Cortex of kidney (tissue), 1 donor: ENCODE measurements around the gene TMEM25.
"Not testable (repeated sequence)": the region's sequence is repeated elsewhere in the genome, so short reads cannot be mapped to it uniquely, and the experiment has no call there.

Experiments used
- DNase-seq: peaks from one replicate; lab custom pipeline; 2025; lab: John Stamatoyannopoulos, UW

TMEM25 gene

DNA sequence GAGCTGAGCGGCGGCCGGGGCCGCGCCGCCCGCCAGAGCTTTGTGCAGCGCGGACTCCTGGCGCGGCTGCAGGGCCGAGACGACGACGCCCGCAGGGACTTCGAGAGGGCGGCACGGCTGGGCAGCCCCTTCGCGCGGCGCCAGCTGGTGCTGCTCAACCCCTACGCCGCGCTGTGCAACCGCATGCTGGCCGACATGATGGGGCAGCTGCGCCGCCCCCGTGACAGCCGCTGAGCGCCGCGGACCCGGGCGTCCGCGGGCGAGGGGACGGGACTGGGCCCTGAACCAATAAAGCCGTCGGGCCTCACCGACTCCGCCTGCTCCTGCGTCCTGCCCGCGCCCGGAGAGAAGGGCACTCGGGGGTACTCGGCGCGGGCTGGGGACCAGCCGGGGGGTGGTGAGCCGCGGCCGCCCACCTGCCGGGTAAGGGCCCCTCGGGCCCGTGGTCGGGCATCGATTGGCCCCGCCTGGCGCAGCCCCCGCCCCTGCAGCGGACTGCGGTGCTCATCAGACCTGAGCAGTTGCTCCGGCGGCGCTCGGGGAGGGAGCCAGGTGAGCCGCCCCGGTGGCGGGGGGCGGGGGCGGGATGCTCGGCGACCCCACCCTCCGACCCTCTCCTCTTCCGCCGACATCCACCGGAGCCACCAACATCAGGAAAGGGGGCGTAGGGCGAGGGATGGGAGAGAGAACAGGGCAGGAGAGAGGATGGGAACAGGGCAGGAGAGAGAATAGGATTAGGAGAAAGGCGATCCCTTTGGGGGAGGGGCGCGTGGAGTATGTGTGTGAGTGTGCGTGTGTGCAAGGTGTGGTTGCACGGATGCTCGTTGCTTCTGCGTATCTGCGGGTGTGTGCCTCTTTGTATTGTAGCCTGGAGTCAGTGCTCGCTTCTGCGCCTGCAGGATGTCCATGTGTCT is at the start of gene TMEM25:
TMEM25 (plus strand) TSS at position 510 of the 914 bp plus-strand sequence. CDS start 610 bp downstream, outside the sequence.
- DNase-seq, result no peak

DNA sequence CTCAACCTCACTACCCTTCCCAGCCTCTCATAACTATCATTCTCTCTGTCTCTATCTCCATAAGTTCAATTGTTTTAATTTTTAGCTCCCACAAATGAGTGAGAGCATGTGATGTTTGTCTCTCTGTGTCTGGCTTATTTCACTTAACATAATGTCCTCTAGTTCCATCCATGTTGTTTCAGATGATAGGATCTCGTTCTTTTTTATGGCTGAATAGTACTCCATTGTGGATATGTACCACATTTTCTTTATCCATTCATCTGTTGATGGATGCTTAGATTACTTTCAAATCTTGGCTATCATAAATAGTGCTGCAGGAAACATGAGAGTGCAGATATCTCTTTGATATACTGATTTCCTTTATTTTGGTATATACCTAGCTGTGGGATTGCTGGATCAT is 49.8 kb upstream of the TMEM25 start:
- not testable (repeated sequence) for DNase-seq

DNA sequence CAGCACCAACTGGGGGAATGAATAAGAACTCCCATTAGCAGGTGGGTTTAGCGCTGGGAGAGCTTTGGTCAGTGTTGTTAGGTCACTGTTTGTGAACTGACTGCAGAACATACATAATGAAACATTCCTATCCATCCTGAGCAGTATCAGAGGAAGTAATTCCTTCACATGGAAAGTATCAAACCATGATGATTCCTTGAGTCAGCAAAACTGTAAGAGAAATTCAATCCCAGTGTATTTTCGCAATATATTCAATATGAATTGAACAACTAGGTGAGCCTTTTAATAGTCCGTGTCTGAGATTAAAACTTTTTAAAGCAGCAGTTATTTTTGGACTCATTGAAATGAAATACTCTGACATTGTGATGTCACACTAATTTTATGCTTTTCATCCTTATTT is 46.6 kb upstream of the TMEM25 start:
- DNase-seq, result no peak

DNA sequence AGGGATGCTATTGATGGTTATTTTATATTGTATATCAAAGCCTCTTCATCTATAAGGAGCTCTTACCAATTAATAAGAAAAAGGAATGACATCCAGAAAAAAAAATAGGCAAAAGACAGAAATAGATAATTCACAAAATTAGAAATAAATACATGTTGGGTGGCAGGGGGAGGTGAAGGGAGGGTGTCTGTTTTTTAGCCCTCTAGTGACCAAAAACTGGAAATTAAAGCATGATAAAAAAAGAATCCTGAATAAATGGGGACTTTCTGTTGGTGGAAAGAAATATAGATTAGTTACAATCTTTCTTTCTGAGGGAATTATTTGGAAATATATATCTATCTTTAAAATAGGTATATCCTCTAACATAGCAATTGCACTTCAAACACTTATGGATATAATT is 45.7 kb upstream of the TMEM25 start:
- DNase-seq, result no peak

DNA sequence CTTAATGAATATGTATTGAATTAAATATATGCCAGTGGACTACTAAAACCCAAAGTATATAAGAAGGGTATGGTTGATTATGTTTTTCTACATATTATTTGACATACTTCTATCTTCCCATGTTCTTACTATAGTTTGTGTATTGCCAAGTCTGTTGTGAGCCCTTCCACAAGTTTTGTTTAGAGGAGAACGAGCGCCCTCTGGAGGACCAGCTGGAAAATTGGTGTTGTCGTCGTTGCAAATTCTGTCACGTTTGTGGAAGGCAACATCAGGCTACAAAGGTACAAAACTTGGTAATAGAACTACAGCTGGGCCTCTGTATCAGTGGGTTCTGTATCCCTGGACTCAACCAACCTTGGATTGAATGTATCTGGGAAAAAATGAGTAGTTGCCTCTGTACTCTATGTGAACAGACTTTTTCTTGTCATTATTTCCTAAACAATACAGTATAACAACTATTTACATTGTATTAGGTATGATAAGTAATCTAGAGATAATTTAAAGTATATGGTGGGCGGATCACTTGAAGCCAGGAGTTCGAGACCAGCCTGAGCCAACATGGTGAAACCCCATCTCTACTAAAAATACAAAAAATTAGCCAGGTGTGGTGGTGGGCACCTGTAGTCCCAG is 42.4 kb upstream of the TMEM25 start:
- DNase-seq, result no peak

DNA sequence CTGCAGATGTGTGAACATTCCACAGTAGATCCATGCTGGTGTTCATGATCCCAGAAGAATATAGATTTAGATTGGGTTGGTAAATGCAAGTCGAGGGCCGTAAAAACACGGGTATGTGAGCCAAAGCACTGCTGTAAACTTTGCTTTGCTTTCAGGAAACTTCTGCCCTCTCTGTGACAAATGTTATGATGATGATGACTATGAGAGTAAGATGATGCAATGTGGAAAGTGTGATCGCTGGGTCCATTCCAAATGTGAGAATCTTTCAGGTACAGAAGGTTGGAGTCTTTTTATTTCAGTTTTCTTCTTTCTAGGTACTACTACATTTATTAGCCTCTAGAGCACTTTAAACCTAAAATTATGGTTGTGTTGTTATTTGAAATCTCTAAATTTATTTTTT is 40.0 kb upstream of the TMEM25 start:
- DNase-seq, result no peak

DNA sequence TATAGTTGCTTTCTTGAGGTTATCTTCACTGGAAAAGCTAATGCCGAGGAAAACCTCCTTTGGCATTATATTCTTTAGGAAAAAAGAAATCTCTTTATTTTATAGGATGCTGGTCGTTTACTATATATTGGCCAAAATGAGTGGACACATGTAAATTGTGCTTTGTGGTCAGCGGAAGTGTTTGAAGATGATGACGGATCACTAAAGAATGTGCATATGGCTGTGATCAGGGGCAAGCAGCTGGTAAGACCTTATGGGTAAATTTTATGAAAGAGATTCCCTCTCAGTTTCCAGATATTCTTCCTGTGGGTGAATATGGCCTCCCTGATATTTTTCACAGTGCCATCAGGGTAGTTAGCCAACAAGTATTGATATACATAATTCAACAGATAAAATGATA is 33.2 kb upstream of the TMEM25 start:
- DNase-seq, result no peak

DNA sequence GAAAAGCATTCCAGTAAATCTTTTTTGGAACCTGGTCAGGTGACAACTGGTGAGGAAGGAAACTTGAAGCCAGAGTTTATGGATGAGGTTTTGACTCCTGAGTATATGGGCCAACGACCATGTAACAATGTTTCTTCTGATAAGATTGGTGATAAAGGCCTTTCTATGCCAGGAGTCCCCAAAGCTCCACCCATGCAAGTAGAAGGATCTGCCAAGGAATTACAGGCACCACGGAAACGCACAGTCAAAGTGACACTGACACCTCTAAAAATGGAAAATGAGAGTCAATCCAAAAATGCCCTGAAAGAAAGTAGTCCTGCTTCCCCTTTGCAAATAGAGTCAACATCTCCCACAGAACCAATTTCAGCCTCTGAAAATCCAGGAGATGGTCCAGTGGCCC is 27.8 kb upstream of the TMEM25 start:
- DNase-seq, result no peak

DNA sequence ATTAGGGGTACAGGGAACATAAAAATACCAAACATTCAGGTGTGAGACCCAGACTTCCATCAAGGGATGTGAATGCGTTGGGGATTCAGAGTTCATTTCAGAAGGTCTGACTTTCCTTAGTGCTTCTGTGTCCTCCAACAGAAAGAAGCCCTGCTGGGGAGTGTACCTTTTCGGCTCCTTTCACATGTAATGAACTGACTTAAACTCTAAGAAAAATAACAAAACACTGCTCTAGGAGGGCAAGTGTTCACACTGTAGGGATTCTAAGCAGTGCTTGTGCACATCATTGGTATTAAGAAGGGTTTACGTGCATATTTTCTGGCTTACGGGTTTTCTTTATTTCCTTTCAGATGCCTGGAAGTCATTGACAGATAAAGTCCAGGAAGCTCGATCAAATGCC is 19.4 kb upstream of the TMEM25 start:
- no peak for DNase-seq

DNA sequence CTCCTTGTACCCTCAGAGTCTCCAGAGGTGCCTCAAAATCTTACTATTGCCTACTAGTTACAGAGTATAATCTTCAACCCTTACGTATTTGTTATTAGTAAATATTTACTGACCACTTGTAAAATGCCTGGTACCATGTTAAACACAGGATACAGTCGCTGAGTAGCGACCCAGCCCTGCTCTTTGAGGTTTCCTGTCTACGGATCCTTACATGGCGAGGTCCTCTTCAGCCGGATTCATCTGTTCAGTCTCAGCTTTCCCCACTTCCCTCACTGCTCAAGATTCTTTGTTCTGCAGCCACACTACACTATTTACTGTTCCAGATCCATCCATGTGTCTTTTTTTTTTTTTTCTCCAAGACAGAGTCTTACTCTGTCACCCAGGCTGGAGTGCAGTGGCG is 16.9 kb upstream of the TMEM25 start:
- no peak for DNase-seq

DNA sequence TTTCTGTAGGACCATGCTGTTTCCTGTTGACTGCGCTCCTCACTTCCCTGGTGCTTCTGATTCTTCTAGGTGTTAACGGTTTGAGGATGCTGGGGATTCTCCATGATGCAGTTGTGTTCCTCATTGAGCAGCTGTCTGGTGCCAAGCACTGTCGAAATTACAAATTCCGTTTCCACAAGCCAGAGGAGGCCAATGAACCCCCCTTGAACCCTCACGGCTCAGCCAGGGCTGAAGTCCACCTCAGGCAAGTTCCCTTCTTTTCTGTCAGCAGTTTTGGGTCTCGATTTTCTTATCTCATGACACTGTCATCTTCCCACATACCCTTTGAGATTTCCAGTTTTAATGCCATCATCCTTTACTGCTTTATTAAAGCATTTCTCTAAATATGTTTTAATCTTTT is 11.4 kb upstream of the TMEM25 start:
- no peak for DNase-seq

DNA sequence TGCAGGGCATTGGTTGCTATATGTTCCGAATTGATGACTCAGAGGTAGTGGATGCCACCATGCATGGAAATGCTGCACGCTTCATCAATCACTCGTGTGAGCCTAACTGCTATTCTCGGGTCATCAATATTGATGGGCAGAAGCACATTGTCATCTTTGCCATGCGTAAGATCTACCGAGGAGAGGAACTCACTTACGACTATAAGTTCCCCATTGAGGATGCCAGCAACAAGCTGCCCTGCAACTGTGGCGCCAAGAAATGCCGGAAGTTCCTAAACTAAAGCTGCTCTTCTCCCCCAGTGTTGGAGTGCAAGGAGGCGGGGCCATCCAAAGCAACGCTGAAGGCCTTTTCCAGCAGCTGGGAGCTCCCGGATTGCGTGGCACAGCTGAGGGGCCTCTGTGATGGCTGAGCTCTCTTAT is 9.1 kb upstream of the TMEM25 start:
- DNase-seq, result no peak

DNA sequence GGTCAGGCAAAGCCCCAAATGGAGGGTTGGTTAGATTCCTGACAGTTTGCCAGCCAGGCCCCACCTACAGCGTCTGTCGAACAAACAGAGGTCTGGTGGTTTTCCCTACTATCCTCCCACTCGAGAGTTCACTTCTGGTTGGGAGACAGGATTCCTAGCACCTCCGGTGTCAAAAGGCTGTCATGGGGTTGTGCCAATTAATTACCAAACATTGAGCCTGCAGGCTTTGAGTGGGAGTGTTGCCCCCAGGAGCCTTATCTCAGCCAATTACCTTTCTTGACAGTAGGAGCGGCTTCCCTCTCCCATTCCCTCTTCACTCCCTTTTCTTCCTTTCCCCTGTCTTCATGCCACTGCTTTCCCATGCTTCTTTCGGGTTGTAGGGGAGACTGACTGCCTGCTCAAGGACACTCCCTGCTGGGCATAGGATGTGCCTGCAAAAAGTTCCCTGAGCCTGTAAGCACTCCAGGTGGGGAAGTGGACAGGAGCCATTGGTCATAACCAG is 8.4 kb upstream of the TMEM25 start:
- DNase-seq, result no peak

DNA sequence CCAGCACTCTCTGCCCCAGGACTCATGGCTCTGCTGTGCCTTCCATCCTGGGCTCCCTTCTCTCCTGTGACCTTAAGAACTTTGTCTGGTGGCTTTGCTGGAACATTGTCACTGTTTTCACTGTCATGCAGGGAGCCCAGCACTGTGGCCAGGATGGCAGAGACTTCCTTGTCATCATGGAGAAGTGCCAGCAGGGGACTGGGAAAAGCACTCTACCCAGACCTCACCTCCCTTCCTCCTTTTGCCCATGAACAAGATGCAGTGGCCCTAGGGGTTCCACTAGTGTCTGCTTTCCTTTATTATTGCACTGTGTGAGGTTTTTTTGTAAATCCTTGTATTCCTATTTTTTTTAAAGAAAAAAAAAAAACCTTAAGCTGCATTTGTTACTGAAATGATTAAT is 6.6 kb upstream of the TMEM25 start:
- no peak for DNase-seq

DNA sequence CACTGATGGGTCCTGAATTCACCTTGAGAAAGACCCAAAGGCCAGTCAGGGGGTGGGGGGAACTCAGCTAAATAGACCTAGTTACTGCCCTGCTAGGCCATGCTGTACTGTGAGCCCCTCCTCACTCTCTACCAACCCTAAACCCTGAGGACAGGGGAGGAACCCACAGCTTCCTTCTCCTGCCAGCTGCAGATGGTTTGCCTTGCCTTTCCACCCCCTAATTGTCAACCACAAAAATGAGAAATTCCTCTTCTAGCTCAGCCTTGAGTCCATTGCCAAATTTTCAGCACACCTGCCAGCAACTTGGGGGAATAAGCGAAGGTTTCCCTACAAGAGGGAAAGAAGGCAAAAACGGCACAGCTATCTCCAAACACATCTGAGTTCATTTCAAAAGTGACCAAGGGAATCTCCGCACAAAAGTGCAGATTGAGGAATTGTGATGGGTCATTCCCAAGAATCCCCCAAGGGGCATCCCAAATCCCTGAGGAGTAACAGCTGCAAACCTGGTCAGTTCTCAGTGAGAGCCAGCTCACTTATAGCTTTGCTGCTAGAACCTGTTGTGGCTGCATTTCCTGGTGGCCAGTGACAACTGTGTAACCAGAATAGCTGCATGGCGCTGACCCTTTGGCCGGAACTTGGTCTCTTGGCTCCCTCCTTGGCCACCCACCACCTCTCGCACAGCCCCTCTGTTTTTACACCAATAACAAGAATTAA is 6.1 kb upstream of the TMEM25 start:
- DNase-seq, result no peak

DNA sequence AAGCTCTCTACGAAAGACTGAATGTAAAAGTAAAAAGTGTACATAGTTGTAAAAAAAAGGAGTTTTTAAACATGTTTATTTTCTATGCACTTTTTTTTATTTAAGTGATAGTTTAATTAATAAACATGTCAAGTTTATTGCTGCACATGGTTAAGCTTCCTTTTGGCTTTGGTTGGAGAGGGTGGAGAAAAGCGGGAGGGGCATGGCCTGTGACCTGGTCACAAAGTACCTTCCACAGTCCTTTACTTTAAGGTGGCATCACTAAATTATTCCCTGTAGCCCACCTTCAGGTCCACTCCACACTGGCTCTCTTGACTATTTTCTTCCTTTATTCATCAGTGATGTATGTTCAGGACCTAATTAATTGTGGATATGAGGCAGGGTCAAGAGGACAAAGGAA is 4.3 kb upstream of the TMEM25 start:
- no peak for DNase-seq

DNA sequence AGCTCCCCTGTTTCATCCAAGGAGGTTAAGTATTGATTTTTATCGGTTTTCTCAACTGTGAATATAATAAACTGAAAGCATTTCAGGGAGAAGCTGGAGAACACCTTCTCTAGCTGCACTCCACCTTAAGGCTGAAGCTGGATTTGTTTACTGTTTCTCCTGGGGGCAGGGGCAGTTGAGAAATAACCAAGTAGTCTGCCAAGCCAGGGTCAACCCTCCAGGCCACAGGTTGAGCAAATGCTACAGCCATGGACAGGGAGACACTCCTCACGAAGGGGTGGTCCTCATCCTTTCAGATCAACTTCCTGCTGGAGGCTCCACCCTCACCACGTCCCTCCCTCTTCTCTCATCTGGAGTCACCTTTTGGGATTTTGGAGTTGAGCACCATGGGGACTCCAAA is 3.9 kb upstream of the TMEM25 start, which contains the start of gene TTC36:
TTC36 (plus strand) TSS at position 366 of the 400 bp plus-strand sequence; CDS start at position 387, 21 bp downstream.
- DNase-seq, result no peak

DNA sequence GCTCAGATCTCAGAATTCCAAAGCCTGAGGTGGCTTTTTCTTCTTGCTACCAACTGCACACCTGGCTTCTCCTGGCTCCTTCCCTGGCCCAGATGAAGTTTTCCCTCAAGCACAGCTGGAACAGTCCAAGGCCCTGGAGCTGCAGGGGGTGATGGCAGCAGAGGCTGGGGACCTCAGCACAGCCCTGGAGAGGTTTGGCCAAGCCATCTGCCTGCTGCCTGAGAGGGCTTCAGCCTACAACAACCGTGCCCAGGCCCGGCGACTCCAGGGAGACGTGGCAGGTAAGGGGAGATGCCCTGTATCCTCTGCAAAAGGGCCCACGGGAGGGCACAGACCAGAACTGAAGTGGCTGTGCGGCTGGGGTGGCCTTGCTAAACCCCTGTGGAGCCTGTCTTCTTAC is 2.5 kb upstream of the TMEM25 start:
- no peak for DNase-seq

DNA sequence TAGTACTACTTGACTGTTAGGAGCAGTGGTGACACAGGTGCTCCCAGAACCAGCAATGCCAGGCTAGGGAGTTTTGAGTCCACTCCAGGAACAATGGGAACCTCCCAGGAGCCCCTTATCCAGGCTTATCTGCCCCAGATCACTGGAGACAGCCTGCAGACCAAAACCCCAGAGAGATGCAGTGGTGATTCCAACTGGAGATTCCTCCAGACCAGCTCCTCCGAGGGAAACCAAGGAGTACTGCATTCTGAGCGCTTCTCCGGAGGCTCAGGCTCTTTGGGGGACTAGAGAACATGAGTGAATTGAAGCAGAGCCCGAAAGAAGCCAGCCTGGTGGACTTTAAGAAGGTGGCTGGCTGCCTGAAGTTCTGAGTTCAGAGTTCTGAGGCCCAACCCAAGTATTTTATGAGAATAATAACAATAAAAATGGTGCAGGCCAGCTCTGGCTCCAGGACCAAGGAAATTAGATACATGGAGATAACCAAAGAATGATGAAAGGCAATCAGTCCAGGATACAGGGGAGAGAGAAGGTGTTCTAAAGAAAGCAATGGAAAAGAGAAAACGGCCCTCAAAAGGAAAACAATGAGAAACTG is 1.3 kb upstream of the TMEM25 start:
- DNase-seq, result no peak

DNA sequence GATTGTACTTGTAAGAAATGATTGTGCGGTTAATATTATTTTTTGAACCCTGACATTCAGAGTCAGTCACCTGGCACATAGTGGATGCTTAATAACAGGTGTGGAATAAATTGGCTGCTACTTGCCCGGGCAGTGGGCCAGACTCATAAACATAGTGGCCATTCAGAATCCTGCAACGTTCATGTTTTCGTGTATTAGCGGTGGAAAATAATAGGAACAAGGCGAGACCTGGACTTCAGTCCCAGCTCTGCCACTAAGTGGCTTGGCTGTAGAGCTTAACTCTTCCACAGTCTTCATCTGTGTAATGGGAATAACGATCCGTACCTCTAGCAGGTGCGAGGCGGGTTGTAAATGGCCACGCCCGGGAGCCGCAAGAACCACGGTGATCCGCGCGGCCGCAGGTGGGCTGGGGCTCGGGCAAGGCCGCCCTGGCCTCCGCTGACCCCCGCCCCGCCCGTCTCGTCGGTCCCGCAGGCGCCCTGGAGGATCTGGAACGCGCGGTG is 761 bp upstream of the TMEM25 start:
- DNase-seq, result no peak

DNA sequence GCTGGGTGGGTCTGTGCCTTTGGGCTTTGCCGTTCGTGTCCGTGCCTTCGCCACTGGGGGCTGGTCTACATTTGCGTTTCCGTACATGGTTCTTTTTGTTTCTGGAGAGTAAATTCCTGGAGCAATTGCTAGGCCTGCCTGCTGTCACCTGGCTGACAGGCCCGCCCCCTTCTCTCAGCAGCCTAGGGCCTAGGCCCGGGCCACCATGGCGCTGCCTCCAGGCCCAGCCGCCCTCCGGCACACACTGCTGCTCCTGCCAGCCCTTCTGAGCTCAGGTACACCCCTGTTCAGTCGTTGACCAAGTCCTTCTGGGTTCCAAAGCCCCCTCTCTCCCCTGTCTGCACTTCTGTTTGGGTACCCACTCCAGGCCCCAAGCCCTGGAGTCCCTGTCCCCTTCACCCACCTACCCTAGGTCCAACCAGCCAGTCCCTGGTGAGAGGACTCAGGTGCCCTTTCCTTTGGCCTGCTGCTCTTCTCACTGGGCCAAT is 649 bp downstream of the TMEM25 start:
- DNase-seq, result no peak

DNA sequence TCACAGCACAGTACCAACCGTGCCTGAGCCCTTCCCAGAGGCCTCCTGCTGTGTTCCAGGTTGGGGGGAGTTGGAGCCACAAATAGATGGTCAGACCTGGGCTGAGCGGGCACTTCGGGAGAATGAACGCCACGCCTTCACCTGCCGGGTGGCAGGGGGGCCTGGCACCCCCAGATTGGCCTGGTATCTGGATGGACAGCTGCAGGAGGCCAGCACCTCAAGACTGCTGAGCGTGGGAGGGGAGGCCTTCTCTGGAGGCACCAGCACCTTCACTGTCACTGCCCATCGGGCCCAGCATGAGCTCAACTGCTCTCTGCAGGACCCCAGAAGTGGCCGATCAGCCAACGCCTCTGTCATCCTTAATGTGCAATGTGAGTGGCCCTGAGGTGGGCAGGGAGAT is 1.1 kb downstream of the TMEM25 start:
- DNase-seq, result no peak
